Neural progenitor cell (in vitro differentiated cells): ENCODE results near the gene TRIM25.

ENCODE experiments used
- CTCF ChIP-seq: fragments of 200-600 bp; sonication (generic); IDR thresholded peaks from 2 replicates; pipeline ENCODE4 v1.5.1; 2017; ENCODE audit warnings: antibody characterized with exemption, mild to moderate bottlenecking
- EZH2 ChIP-seq: fragments of 200-600 bp; sonication (generic); IDR thresholded peaks from 2 replicates; pipeline ENCODE4 v1.6.1; 2017; ENCODE audit warnings: antibody characterized with exemption, mild to moderate bottlenecking, moderate library complexity

DNA sequence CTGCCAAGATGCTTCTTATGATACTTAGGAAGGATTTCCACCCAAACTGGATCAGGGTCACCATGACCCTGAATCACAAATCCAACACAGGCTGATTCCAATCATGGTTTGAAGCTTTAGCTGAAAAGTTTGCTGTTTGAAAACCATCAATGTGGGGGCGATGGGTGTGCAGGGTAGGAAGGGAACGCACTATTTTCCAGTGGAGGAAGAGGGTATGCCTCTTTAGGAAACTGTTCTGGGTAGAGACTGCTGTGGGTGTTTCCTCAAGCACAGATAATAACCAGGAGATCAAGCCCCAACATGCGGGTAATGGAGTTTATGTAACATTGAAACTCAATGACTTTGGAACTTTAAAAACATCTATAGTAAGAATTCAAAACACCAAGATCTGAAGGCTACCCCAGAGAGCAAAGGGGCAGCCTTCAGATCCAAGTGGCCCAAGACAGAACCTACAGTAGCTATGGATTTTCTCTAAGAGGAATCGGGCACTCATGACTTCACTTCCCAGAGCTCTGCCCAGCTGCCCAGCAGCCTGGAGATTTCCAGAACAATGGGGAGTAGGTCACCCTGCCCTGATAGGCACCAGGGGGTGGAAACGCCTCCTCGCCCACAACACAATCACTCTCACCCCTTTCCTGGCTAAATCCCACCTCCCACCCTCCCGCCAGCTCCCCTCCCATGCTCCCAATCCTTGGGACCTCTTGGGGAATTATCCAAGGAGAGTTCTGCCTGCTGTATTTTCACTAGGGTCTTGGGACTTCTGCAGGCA, 22.8 kb downstream of the TRIM25 start:
- TF ChIP-seq CTCF (no peak), EZH2 (no peak)
